Liver (tissue), 9 donors: Measurements from ENCODE around the gene SAA1. TPM values are rescaled to one million over a fixed set of nuclear protein-coding genes. Genes with fewer than 3 reads are reported as not detected.

ENCODE experiments used
- DNase-seq: peaks from one replicate; pipeline ENCODE4 v3.0.0-alpha.2; 2017; ENCODE audit warnings: low spot score
- H3K27ac ChIP-seq, 2 donors: one replicate each; pipeline ENCODE4 v1.7.0; 2013; ENCODE audit warnings: inconsistent platforms in 2 of 2, low read length in 2 of 2, control low read depth in 1 of 2, low read depth in 1 of 2, mild to moderate bottlenecking in 1 of 2
- H3K27me3 ChIP-seq, 4 donors: one replicate each; pipeline versions ENCODE4 v1.6.1 to v1.7.0; 2013; ENCODE audit warnings: low read length in 3 of 4, inconsistent platforms in 1 of 4, mild to moderate bottlenecking in 1 of 4, moderate library complexity in 1 of 4; ENCODE audit not compliant: control insufficient read depth in 4 of 4, insufficient read depth in 4 of 4
- H3K36me3 ChIP-seq, 4 donors: one replicate each; pipeline versions ENCODE4 v1.6.1 to v1.7.0; 2013; ENCODE audit warnings: low read length in 3 of 4, mild to moderate bottlenecking in 3 of 4, low read depth in 1 of 4, moderate library complexity in 1 of 4; ENCODE audit not compliant: control insufficient read depth in 4 of 4, insufficient read depth in 3 of 4
- H3K4me1 ChIP-seq, 4 donors: one replicate each; pipeline versions ENCODE4 v1.6.1 to v1.7.0; 2013; ENCODE audit warnings: low read length in 3 of 4, mild to moderate bottlenecking in 3 of 4, moderate library complexity in 1 of 4; ENCODE audit not compliant: control insufficient read depth in 4 of 4, insufficient read depth in 4 of 4
- H3K4me3 ChIP-seq, 3 donors: one replicate each; pipeline versions ENCODE4 v1.6.1 to v1.7.0; 2013; ENCODE audit warnings: low read length in 3 of 3, control low read depth in 1 of 3, low read depth in 1 of 3, mild to moderate bottlenecking in 1 of 3
- H3K9ac ChIP-seq, 2 donors: one replicate each; pipeline ENCODE4 v1.7.0; 2013; ENCODE audit warnings: low read length in 2 of 2, mild to moderate bottlenecking in 2 of 2, moderate library complexity in 2 of 2, control low read depth in 1 of 2, low read depth in 1 of 2
- H3K9me3 ChIP-seq, 4 donors: one replicate each; pipeline versions ENCODE4 v1.6.1 to v1.7.0; 2013; ENCODE audit warnings: low read length in 3 of 4; ENCODE audit not compliant: control insufficient read depth in 4 of 4
- ATF3 ChIP-seq: IDR thresholded peaks from 2 replicates; pipeline ENCODE4 v1.6.1; 2016; ENCODE audit warnings: antibody characterized with exemption
- CTCF ChIP-seq: fragments of 150-350 bp; IDR thresholded peaks from 2 replicates; pipeline ENCODE4 v1.5.1; 2017; ENCODE audit warnings: improper control_type of control experiment, low read depth, low read length; ENCODE audit not compliant: missing input control
- EGR1 ChIP-seq, 2 donors: IDR thresholded peaks; 2 replicates each; pipeline ENCODE4 v1.6.1; 2016 to 2018; ENCODE audit warnings: antibody characterized with exemption in 2 of 2, low read depth in 2 of 2
- FOXA1 ChIP-seq: IDR thresholded peaks from 2 replicates; pipeline ENCODE4 v1.6.1; 2016; ENCODE audit warnings: antibody characterized with exemption
- FOXA2 ChIP-seq: IDR thresholded peaks from 2 replicates; pipeline ENCODE4 v1.6.1; 2016; ENCODE audit warnings: antibody characterized with exemption
- GABPA ChIP-seq, 2 donors: IDR thresholded peaks in 1 of 2; conservative IDR thresholded peaks in 1 of 2; 2 replicates each; pipeline ENCODE4 v1.6.1; 2016; ENCODE audit warnings: antibody characterized with exemption in 2 of 2, mild to moderate bottlenecking in 1 of 2, moderate library complexity in 1 of 2
- HNF4A ChIP-seq, 2 donors: conservative IDR thresholded peaks; 2 replicates each; pipeline ENCODE4 v1.6.1; 2016; ENCODE audit warnings: antibody characterized with exemption in 2 of 2, mild to moderate bottlenecking in 2 of 2
- HNF4G ChIP-seq: IDR thresholded peaks from 2 replicates; pipeline ENCODE4 v1.6.1; 2016; ENCODE audit warnings: antibody characterized with exemption
- JUND ChIP-seq, 2 donors: IDR thresholded peaks; 2 replicates each; pipeline ENCODE4 v1.6.1; 2016; ENCODE audit warnings: antibody characterized with exemption in 2 of 2
- NR2F2 ChIP-seq: IDR thresholded peaks from 2 replicates; pipeline ENCODE4 v1.6.1; 2016; ENCODE audit warnings: antibody characterized with exemption
- RAD21 ChIP-seq, 2 donors: IDR thresholded peaks; 2 replicates each; pipeline ENCODE4 v1.6.1; 2016; ENCODE audit warnings: antibody characterized with exemption in 2 of 2, mild to moderate bottlenecking in 2 of 2
- RXRA ChIP-seq, 2 donors: IDR thresholded peaks; 2 replicates each; pipeline ENCODE4 v1.6.1; 2017 to 2018; ENCODE audit warnings: antibody characterized with exemption in 2 of 2, mild to moderate bottlenecking in 1 of 2
- SP1 ChIP-seq: IDR thresholded peaks from 2 replicates; pipeline ENCODE4 v1.6.1; 2018; ENCODE audit warnings: antibody characterized with exemption, mild to moderate bottlenecking
- TAF1 ChIP-seq: conservative IDR thresholded peaks from 2 replicates; pipeline ENCODE4 v1.6.1; 2016; ENCODE audit warnings: antibody characterized with exemption, mild to moderate bottlenecking
- YY1 ChIP-seq: IDR thresholded peaks from 2 replicates; pipeline ENCODE4 v1.6.1; 2016; ENCODE audit warnings: antibody characterized with exemption, mild to moderate bottlenecking
- ZBTB33 ChIP-seq: IDR thresholded peaks from 2 replicates; pipeline ENCODE4 v1.6.1; 2016; ENCODE audit warnings: antibody characterized with exemption
- WGBS: extraction: QIAGEN DNeasy Blood & Tissue Kit; methylation state at CpG from one replicate; pipeline ENCODE4 v1.1.7; 2013; 5-methylcytosine and 5-hydroxymethylcytosine counted together
- polyA plus RNA-seq, 2 donors: library from polyadenylated mRNA; stranded (reverse) in 1 of 2; unstranded in 1 of 2; fragments of 200-250 nt in 1 of 2; fragments of >200 nt in 1 of 2; fragmentation: Nextera tagmentation in 1 of 2; extraction: Ambion mirVana in 1 of 2; gene quantifications; one replicate each; pipeline versions ENCODE4 v1.2.1 to v1.2.3, GENCODE V29; 2013 to 2015
- total RNA-seq, 2 donors: library from RNA; depleted of rRNA; stranded (reverse); fragments of >200 nt; gene quantifications; one replicate each; pipeline ENCODE4 v1.2.3, GENCODE V29; 2014
- TF ChIP-seq, protein P1 (sequence below): IDR thresholded peaks from 2 replicates; pipeline ENCODE4 v1.6.1; 2016; ENCODE audit warnings: antibody characterized with exemption, mild to moderate bottlenecking
- TF ChIP-seq, protein P2 (sequence below): IDR thresholded peaks from 2 replicates; pipeline ENCODE4 v1.6.1; 2016; ENCODE audit warnings: antibody characterized with exemption
- donor health status: healthy.
- donor health status: healthy.
- donor health status: healthy.
- donor health status: healthy.
- donor health status: healthy.

The SAA1 gene
- total and polyA plus RNA-seq, 4 donors = 20.4 to 33,277 (median 21,062) TPM

DNA sequence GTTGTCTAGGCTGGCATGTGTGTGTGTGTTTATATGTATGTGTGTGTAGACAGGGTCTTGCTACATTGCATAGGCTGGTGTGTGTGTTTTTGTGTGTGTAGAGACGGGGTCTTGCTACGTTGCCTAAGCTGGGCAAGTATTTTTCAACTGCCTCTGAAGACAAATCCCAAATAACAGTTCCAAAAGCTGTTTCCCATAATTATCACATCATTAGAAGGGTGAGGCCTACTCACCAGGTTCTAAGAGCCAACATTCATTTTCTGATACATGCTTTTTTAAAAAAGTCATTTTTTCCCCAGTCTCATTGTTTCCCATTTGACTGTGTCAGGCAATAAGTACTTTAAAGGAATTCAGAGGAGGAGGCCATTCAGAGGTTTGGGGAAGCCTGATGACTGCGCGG lies 22.8 kb downstream of the SAA1 start:
- 95% methylated on average over 4 of the region's 4 CpGs for WGBS

More for the DNA sequence above, 22.8 kb downstream of the SAA1 start:
- Histone ChIP-seq H3K27ac (no peak overlapping the region), H3K4me1 (no peaks in the 10 kb centered on the region), H3K27me3 (no peaks in the 10 kb centered on the region), H3K4me3 (no peak overlapping the region), H3K36me3 (peaks cover 15 to 71% (median 67%) of the 10 kb centered on the region in 4 donors), H3K9ac (no peak overlapping the region), H3K9me3 (no peaks in the 10 kb centered on the region)
- DNase-seq = no peak
- TF ChIP-seq EGR1 (IDR thresholded peaks at IDR 0.05; ENCODE audit: low read depth in 2 of 2) = no peak
- no peak for TF ChIP-seq FOXA1
- no peak for TF ChIP-seq HNF4G
- TF ChIP-seq TAF1 = no peak
- TF ChIP-seq ATF3 = no peak
- TF ChIP-seq RAD21 (IDR thresholded peaks at IDR 0.05) = no peak
- TF ChIP-seq RXRA (IDR thresholded peaks at IDR 0.05) = no peak
- no peak for TF ChIP-seq JUND (IDR thresholded peaks at IDR 0.05)
- TF ChIP-seq, protein P1, sequence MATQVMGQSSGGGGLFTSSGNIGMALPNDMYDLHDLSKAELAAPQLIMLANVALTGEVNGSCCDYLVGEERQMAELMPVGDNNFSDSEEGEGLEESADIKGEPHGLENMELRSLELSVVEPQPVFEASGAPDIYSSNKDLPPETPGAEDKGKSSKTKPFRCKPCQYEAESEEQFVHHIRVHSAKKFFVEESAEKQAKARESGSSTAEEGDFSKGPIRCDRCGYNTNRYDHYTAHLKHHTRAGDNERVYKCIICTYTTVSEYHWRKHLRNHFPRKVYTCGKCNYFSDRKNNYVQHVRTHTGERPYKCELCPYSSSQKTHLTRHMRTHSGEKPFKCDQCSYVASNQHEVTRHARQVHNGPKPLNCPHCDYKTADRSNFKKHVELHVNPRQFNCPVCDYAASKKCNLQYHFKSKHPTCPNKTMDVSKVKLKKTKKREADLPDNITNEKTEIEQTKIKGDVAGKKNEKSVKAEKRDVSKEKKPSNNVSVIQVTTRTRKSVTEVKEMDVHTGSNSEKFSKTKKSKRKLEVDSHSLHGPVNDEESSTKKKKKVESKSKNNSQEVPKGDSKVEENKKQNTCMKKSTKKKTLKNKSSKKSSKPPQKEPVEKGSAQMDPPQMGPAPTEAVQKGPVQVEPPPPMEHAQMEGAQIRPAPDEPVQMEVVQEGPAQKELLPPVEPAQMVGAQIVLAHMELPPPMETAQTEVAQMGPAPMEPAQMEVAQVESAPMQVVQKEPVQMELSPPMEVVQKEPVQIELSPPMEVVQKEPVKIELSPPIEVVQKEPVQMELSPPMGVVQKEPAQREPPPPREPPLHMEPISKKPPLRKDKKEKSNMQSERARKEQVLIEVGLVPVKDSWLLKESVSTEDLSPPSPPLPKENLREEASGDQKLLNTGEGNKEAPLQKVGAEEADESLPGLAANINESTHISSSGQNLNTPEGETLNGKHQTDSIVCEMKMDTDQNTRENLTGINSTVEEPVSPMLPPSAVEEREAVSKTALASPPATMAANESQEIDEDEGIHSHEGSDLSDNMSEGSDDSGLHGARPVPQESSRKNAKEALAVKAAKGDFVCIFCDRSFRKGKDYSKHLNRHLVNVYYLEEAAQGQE = no peak
- no peak for TF ChIP-seq CTCF
- TF ChIP-seq ZBTB33 = no peak
- no peak for TF ChIP-seq NR2F2
- TF ChIP-seq YY1 = no peak
- TF ChIP-seq FOXA2 = no peak
- no peak for TF ChIP-seq GABPA (IDR thresholded peaks at IDR 0.05 in 1 of 2, conservative IDR thresholded peaks at IDR 0.05 in 1 of 2)
- no peak for TF ChIP-seq SP1
- TF ChIP-seq HNF4A (conservative IDR thresholded peaks at IDR 0.05) = no peak
- TF ChIP-seq, protein P2, sequence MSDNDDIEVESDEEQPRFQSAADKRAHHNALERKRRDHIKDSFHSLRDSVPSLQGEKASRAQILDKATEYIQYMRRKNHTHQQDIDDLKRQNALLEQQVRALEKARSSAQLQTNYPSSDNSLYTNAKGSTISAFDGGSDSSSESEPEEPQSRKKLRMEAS = no peak
